HEK293 (cell line): ENCODE measurements around the gene DDX42.

Experiments
- CTCF ChIA-PET: fragments of 350-600 bp; formaldehyde crosslinking; extraction: SDS; loops from one replicate; lab custom pipeline; 2021; ENCODE audit warnings: antibody characterized with exemption; lab: Yijun Ruan, JAX
- POLR2A ChIA-PET: fragments of 300-600 bp; formaldehyde crosslinking; extraction: SDS; loops from one replicate; lab custom pipeline; 2020; ENCODE audit warnings: antibody characterized with exemption, inconsistent platforms; lab: Yijun Ruan, JAX
- H3K27ac ChIP-seq: fragments of 200-500 bp; sonication (Bioruptor generic); 2 replicates; pipeline ENCODE4 v1.5.1; 2014; ENCODE audit warnings: low read depth, low read length, control low read depth, inconsistent platforms; ENCODE audit errors: extremely low read depth
- H3K36me3 ChIP-seq, 2 experiments: fragments of 200-500 bp in 1 of 2; sonication (Bioruptor generic) in 1 of 2; 1 replicate in 1 of 2; 2 replicates in 1 of 2; pipeline ENCODE4 v1.5.1; 2014 to 2017; ENCODE audit warnings: inconsistent platforms in 2 of 2, low read length in 2 of 2; ENCODE audit not compliant: control insufficient read depth in 2 of 2, insufficient read depth in 1 of 2
- H3K4me1 ChIP-seq: fragments of 200-500 bp; sonication (Bioruptor generic); 2 replicates; pipeline ENCODE4 v1.5.1; 2014; ENCODE audit warnings: mild to moderate bottlenecking, low read length, inconsistent platforms; ENCODE audit not compliant: control insufficient read depth, insufficient read depth
- H3K4me3 ChIP-seq: 2 replicates; pipeline ENCODE4 v1.5.1; 2011; ENCODE audit warnings: low read depth, mild to moderate bottlenecking, control low read depth, low read length, moderate library complexity
- H3K9me3 ChIP-seq: fragments of 200-500 bp; sonication (Bioruptor generic); 2 replicates; pipeline ENCODE4 v1.5.1; 2014; ENCODE audit warnings: low read depth, low read length, inconsistent platforms; ENCODE audit not compliant: control insufficient read depth, insufficient read depth
- KLF7 ChIP-seq: fragments of 450-650 bp; formaldehyde crosslinking; IDR thresholded peaks from 2 replicates; pipeline ENCODE4 v1.5.1; 2016; ENCODE audit warnings: missing biosample characterization, missing genetic modification characterization, borderline replicate concordance
- PRDM4 ChIP-seq: fragments of 450-650 bp; formaldehyde crosslinking; IDR thresholded peaks from 2 replicates; pipeline ENCODE4 v1.5.1; 2017; ENCODE audit warnings: missing biosample characterization, missing genetic modification characterization
- ZNF148 ChIP-seq: fragments of 450-650 bp; formaldehyde crosslinking; IDR thresholded peaks from 2 replicates; pipeline ENCODE4 v1.5.0; 2017; ENCODE audit warnings: missing biosample characterization, missing genetic modification characterization, borderline replicate concordance
- ZNF169 ChIP-seq: fragments of 450-650 bp; formaldehyde crosslinking; IDR thresholded peaks from 2 replicates; pipeline ENCODE4 v1.5.1; 2016; ENCODE audit warnings: missing biosample characterization, missing genetic modification characterization
- ZNF2 ChIP-seq: fragments of 450-650 bp; formaldehyde crosslinking; IDR thresholded peaks from 2 replicates; pipeline ENCODE4 v1.5.1; 2016; ENCODE audit warnings: missing biosample characterization, missing genetic modification characterization
- ZNF274 ChIP-seq, 2 experiments: fragments of 200-500 bp in 1 of 2; fragments of 450-650 bp in 1 of 2; sonication (Bioruptor generic) in 1 of 2; formaldehyde crosslinking in 1 of 2; IDR thresholded peaks; 2 replicates each; pipeline versions ENCODE4 v1.5.1 to v1.6.1; 2014 to 2016; ENCODE audit warnings: borderline replicate concordance in 1 of 2, inconsistent platforms in 1 of 2, low read length in 1 of 2, missing biosample characterization in 1 of 2, missing genetic modification characterization in 1 of 2
- ZNF292 ChIP-seq: fragments of 450-650 bp; formaldehyde crosslinking; IDR thresholded peaks from 2 replicates; pipeline ENCODE4 v1.5.1; 2016; ENCODE audit warnings: low read depth, missing biosample characterization, missing genetic modification characterization, borderline replicate concordance
- ZNF37A ChIP-seq: fragments of 450-650 bp; IDR thresholded peaks from 2 replicates; pipeline ENCODE4 v1.5.1; 2018; ENCODE audit warnings: missing biosample characterization, missing genetic modification characterization
- ZNF423 ChIP-seq: fragments of 450-650 bp; formaldehyde crosslinking; IDR thresholded peaks from 2 replicates; pipeline ENCODE4 v1.5.1; 2016; ENCODE audit warnings: missing biosample characterization, missing genetic modification characterization
- ZNF529 ChIP-seq: fragments of 450-650 bp; formaldehyde crosslinking; IDR thresholded peaks from 2 replicates; pipeline ENCODE4 v1.5.1; 2017; ENCODE audit warnings: missing genetic modification characterization, missing biosample characterization; ENCODE audit not compliant: insufficient replicate concordance
- ZNF658 ChIP-seq: fragments of 450-650 bp; formaldehyde crosslinking; IDR thresholded peaks from 2 replicates; pipeline ENCODE4; 2016; ENCODE audit warnings: missing biosample characterization, missing genetic modification characterization
- ZNF670 ChIP-seq: fragments of 450-650 bp; formaldehyde crosslinking; IDR thresholded peaks from 2 replicates; pipeline ENCODE4 v1.5.1; 2016; ENCODE audit warnings: missing biosample characterization, missing genetic modification characterization, low read depth
- ZNF830 ChIP-seq: fragments of 450-650 bp; IDR thresholded peaks from 2 replicates; pipeline ENCODE4 v1.5.0; 2018; ENCODE audit warnings: missing biosample characterization, missing genetic modification characterization, low read depth, mild to moderate bottlenecking, moderate library complexity
- ZNF843 ChIP-seq: fragments of 450-650 bp; formaldehyde crosslinking; IDR thresholded peaks from 2 replicates; pipeline ENCODE4 v1.5.1; 2016; ENCODE audit warnings: missing biosample characterization, missing genetic modification characterization

Gene DDX42

GRCh38 chr17:63783522-63783921 is 9.6 kb downstream of the DDX42 start (continued):
- TF ChIP-seq ZNF292 (tag by site-specific recombination), result no peak
- no peak for TF ChIP-seq ZNF658 (tag by site-specific recombination)
- TF ChIP-seq ZNF274 (IDR thresholded peaks at IDR 0.05; ENCODE audit: low read length), result no peak
- no peak for TF ChIP-seq ZNF274 (tag by site-specific recombination; IDR thresholded peaks at IDR 0.05; ENCODE audit: borderline replicate concordance)
- no peak for TF ChIP-seq ZNF830
- TF ChIP-seq ZNF529 (tag by site-specific recombination), result no peak
- TF ChIP-seq ZNF37A (tag by site-specific recombination), result no peak

- ChIA-PET POLR2A (interaction anchor here (2.1 kb wide), 1 partner anchor 12 kb away, joined by 10 read pairs; the partner anchor contains the start of genes CCDC47 and DDX42), CTCF (no interaction called here)
- Histone ChIP-seq H3K36me3 (peaks cover 60 to 93% of the 10 kb centered on the region in 2 experiments), H3K9me3 (no peaks in the 10 kb centered on the region), H3K27ac (no peak overlapping the region), H3K4me1 (no peaks in the 10 kb centered on the region; the same call in 1 of the 2 replicates), H3K4me3 (no peak overlapping the region)
- no peak for TF ChIP-seq ZNF670
- no peak for TF ChIP-seq ZNF148 (tag by site-specific recombination)
- no peak for TF ChIP-seq ZNF169
- no peak for TF ChIP-seq ZNF830
- TF ChIP-seq ZNF2 (tag by site-specific recombination), result no peak
- TF ChIP-seq ZNF423, result no peak
These were observed 11.6 kb downstream of the DDX42 start for GRCh38 chr17:63785556-63785955.

- Histone ChIP-seq H3K36me3 (peaks cover 65 to 90% of the 10 kb centered on the region in 2 experiments), H3K4me1 (no peaks in the 10 kb centered on the region; the same call in 1 of the 2 replicates), H3K27ac (no peak overlapping the region), H3K4me3 (no peak overlapping the region), H3K9me3 (no peaks in the 10 kb centered on the region)
- no peak for TF ChIP-seq KLF7
- TF ChIP-seq ZNF843 (tag by site-specific recombination), result no peak
- no peak for TF ChIP-seq PRDM4 (tag by site-specific recombination)
- CTCF ChIA-PET, result no interaction called here
- POLR2A ChIA-PET, result interaction anchor here (2.1 kb wide), 1 partner anchor 12 kb away, joined by 10 read pairs; the partner anchor contains the start of genes CCDC47 and DDX42
These were observed 12.1 kb downstream of the DDX42 start for GRCh38 chr17:63786117-63786516.
